Glutamatergic neuron (in vitro differentiated cells): ENCODE data around the gene CYP27A1. TPM values are rescaled to one million over a fixed set of nuclear protein-coding genes. Genes with fewer than 3 reads are reported as not detected.

Experiments
- DNase-seq: peaks from one replicate; pipeline ENCODE4 v3.0.0; 2022
- H3K27ac Mint-ChIP-seq: one replicate; pipeline ENCODE4 v1.8.0; 2020; ENCODE audit warnings: mild to moderate bottlenecking, mixed read lengths, inconsistent platforms; ENCODE audit not compliant: unreplicated experiment
- H3K27me3 Mint-ChIP-seq: one replicate; pipeline ENCODE4 v1.8.0; 2020; ENCODE audit warnings: mild to moderate bottlenecking, moderate library complexity, mixed read lengths, inconsistent platforms; ENCODE audit not compliant: unreplicated experiment
- H3K36me3 Mint-ChIP-seq: one replicate; pipeline ENCODE4 v1.8.0; 2020; ENCODE audit warnings: mild to moderate bottlenecking, mixed read lengths, inconsistent platforms; ENCODE audit not compliant: unreplicated experiment
- H3K4me1 Mint-ChIP-seq: one replicate; pipeline ENCODE4 v1.8.0; 2020; ENCODE audit warnings: mild to moderate bottlenecking, low read depth, mixed read lengths, inconsistent platforms; ENCODE audit not compliant: unreplicated experiment
- H3K4me3 Mint-ChIP-seq: one replicate; pipeline ENCODE4 v1.8.0; 2020; ENCODE audit warnings: mild to moderate bottlenecking, mixed read lengths, inconsistent platforms; ENCODE audit not compliant: unreplicated experiment
- H3K9me3 Mint-ChIP-seq: one replicate; pipeline ENCODE4 v1.8.0; 2020; ENCODE audit warnings: mild to moderate bottlenecking, moderate library complexity, mixed read lengths, inconsistent platforms; ENCODE audit not compliant: unreplicated experiment
- CTCF ChIP-seq: fragments of 200-600 bp; sonication (generic); IDR thresholded peaks from one replicate; pipeline ENCODE4 v1.5.0; 2021; ENCODE audit not compliant: partially characterized antibody, unreplicated experiment
- total RNA-seq: library from RNA; stranded (reverse); fragmentation: NEBNext Ultra II Directional; extraction: Animal tissue kit (Norgen Biotek cat#: 25700); gene quantifications from one replicate; pipeline ENCODE4 v1.2.1, GENCODE V29; 2021; ENCODE audit not compliant: unreplicated experiment

CYP27A1 gene
- total RNA-seq, 1 donor from 2014 or later = 0.98 TPM

GRCh38 chr2:218810256-218810655, 28.3 kb downstream of the CYP27A1 start:
- no peaks in the 10 kb centered on the region for H3K9me3 Mint-ChIP-seq
- no peak for TF ChIP-seq CTCF
- no peak overlapping the region for H3K4me3 Mint-ChIP-seq
- H3K36me3 Mint-ChIP-seq = no peaks in the 10 kb centered on the region
- no peaks in the 10 kb centered on the region for H3K4me1 Mint-ChIP-seq
- H3K27me3 Mint-ChIP-seq = peaks cover 6% of the 10 kb centered on the region
- no peak overlapping the region for H3K27ac Mint-ChIP-seq
- DNase-seq = no peak

DNA sequence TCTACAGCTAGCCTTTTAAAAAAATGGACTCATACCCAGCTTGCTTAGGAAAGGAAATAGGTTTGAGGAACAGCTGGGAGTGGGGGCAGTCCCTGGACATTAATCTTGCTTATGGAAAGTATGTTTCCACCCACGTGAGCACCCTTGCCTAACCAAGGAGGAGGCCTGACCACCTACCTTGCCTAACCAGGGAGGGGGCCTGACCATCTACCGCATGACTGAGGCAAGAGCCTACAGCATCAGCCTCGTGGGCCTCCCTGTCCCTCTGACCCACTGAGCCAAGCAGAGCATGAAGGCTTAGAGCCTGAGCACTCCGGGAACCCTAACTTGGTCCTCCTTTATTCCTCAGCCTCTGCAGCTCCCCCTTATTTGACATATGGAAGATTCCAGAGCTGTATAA, 29.4 kb downstream of the CYP27A1 start:
- Mint-ChIP-seq H3K27ac (no peak overlapping the region), H3K36me3 (no peaks in the 10 kb centered on the region), H3K9me3 (no peaks in the 10 kb centered on the region), H3K27me3 (peaks cover 6% of the 10 kb centered on the region), H3K4me3 (no peak overlapping the region), H3K4me1 (no peaks in the 10 kb centered on the region)
- TF ChIP-seq CTCF = no peak
- no peak for DNase-seq

- Mint-ChIP-seq H3K9me3 (no peaks in the 10 kb centered on the region), H3K4me1 (no peaks in the 10 kb centered on the region), H3K27ac (no peak overlapping the region), H3K4me3 (no peak overlapping the region), H3K27me3 (peaks cover 6% of the 10 kb centered on the region), H3K36me3 (no peaks in the 10 kb centered on the region)
- no peak for TF ChIP-seq CTCF
- no peak for DNase-seq
Measured at GRCh38 chr2:218812096-218812815, 30.3 kb downstream of the CYP27A1 start.

DNA sequence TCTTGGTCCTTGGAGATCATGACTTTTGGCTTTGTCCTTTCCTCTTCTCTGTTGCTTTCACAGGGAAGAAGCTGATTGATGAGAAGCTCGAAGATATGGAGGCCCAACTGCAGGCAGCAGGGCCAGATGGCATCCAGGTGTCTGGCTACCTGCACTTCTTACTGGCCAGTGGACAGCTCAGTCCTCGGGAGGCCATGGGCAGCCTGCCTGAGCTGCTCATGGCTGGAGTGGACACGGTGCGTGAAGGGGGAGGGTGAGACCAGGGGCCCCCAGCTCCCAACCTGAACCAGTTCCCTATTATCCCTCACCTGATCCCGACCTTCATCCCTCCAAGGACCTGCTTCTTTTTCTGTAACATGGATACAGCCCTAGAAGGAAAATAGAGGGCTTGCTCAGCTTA, 30.9 kb downstream of the CYP27A1 start:
- Mint-ChIP-seq H3K4me3 (no peak overlapping the region), H3K9me3 (no peaks in the 10 kb centered on the region), H3K4me1 (no peaks in the 10 kb centered on the region), H3K27ac (no peak overlapping the region), H3K36me3 (no peaks in the 10 kb centered on the region), H3K27me3 (peaks cover 7% of the 10 kb centered on the region)
- no peak for DNase-seq
- no peak for TF ChIP-seq CTCF

DNA sequence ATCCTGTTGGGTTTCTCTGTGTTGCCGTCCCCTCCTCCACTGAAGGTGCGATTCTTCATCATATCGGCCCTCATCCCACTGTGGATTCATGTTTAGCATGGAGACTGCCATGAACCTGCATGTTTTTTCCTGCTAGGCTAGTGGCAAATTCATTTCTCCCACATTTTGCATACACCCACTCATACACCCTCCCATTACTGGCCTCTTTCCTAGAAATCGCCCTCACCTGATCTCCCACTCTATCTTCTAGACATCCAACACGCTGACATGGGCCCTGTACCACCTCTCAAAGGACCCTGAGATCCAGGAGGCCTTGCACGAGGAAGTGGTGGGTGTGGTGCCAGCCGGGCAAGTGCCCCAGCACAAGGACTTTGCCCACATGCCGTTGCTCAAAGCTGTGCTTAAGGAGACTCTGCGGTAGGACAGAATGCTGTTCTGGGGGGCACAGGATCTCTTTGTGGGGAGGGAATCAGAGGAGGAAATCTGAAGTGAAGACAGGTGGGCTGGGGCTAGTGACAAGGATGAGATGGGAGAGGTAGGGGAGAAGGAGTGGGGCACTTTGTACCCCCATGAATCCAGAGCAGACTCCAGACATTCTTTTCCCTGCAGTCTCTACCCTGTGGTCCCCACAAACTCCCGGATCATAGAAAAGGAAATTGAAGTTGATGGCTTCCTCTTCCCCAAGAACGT, 32.0 kb downstream of the CYP27A1 start:
- no peaks in the 10 kb centered on the region for H3K36me3 Mint-ChIP-seq
- H3K27ac Mint-ChIP-seq = no peak overlapping the region
- H3K4me3 Mint-ChIP-seq = no peak overlapping the region
- H3K9me3 Mint-ChIP-seq = no peaks in the 10 kb centered on the region
- no peak for DNase-seq
- no peaks in the 10 kb centered on the region for H3K4me1 Mint-ChIP-seq
- H3K27me3 Mint-ChIP-seq = peaks cover 7% of the 10 kb centered on the region
- TF ChIP-seq CTCF = no peak
